Stimulated activated CD4-positive, alpha-beta T cell treated with anti-CD3 and anti-CD28 coated beads, Interleukin-1b, Interleukin-23, amount 100 ng/mL, for 4 hours (primary cell): ENCODE measurements around the gene TBCE.
"Not testable (repeated sequence)": the region's sequence is repeated elsewhere in the genome, so short reads cannot be mapped to it uniquely, and the experiment has no call there.

ENCODE experiments used
- DNase-seq, 2 donors: peaks; one replicate each; pipeline ENCODE4 v3.0.0-alpha.2; 2020; ENCODE audit warnings: low read depth in 2 of 2

Gene TBCE

DNA sequence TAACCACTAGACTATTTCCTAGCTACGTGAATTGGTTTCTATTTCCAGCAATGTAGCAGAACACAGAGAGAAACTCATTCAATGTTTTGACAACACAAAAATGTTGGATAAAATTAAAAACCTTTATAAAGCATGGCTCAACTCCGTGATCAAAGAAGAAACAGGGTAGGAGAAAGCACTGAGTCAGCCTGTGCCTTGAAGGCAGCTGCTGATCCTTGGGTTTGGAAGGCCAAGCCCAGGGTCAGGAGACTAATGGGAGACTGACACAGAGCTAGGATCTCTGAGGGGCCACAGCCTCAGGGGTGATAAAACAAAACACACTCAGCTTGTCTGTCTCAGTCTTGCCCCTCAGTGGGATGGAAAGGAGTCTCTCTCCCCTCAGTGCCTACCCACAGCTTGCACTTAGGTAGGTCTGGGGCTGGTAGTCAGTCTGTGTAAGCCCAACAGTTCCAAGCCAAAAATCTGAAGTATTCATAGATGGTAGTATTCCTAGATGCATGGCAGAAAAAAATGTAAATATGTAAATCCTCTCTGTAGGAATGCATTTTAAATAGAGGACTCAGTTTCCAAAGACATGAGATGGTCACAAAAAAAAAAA lies 83.8 kb downstream of the TBCE start:
- no peak for DNase-seq

- DNase-seq = no peak
Observed at GRCh38 chr1:235454021-235454420, 86.8 kb downstream of the TBCE start.

DNA sequence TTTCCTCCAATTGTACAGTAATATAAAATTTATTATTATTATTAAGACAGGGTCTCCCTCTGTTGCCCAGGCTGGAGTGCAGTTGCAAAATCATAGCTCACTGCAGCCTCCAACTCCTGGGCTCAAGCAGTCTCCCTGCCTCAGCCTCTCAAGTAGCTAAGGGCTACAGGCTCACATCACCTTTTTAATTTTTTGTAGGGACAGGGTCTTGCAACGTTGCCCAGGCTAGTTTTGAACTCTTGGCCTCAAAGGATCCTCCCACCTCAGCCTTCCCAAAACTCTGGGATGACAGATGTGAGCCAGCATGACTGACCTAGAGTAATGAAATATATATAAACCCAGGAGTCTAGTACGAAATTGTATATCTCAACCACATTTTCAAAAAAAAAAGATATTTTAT lies 87.9 kb downstream of the TBCE start:
- DNase-seq = no peak

DNA sequence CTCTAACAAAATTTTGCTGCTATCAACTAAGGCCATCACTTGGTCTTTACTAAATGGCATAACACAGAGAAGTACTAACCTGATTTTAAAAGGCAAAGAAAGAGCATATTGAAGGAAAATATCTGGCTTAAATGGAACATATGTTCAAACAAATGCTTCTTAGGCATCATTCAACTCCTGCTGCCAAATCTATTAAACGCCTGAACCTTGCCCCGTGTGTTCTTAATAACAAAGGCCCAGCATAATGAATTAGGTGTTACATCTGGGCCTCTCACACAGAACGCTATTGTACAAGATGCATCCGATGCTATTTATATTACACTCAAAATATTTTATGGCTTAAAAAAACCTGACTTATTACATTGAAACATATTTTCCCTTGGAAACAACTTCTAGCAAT lies 88.6 kb downstream of the TBCE start:
- no peak for DNase-seq

GRCh38 chr1:235457856-235458255 lies 90.6 kb downstream of the TBCE start:
- not testable (repeated sequence) for DNase-seq

GRCh38 chr1:235460770-235461169 lies 93.5 kb downstream of the TBCE start:
- no peak for DNase-seq

GRCh38 chr1:235461954-235462353 lies 94.7 kb downstream of the TBCE start:
- no peak for DNase-seq

DNA sequence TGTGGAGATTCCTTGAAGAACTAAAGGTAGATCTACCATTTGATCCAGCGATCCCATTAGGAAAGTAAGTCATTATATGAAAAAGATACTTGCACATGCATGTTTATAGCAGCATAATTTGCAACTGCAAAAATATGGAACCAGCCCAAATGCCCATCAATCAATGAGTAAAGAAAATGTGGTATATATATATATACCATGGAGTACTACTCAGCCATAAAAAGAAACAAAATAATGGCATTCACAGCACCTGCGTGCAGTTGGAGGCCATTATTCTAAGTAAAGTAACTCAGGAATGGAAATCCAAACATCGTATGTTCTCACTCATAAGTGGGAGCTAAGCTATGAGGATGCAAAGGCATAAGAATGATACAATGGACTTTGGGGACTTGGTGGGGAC lies 95.6 kb downstream of the TBCE start:
- not testable (repeated sequence) for DNase-seq

GRCh38 chr1:235465066-235465465 lies 97.8 kb downstream of the TBCE start:
- no peak for DNase-seq

DNA sequence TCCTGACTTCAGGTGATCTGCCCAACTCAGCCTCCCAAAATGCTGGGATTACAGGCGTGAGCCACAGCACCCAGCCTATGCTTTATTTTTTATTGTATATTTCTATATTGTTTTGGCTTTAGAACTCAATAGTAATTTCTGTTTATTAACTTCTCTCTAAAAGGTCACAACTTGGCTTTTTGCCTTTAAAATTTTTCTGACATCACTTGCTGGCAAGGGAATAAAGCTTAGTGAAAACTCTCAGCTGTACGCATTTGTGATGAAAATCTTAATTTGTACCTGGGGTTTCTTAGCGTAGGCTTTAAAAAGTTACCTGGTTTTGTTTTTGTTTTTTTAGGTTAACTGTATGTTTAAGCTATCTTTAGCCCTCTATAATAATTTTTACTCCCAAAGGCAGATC lies 100.8 kb downstream of the TBCE start:
- DNase-seq = no peak

- DNase-seq = no peak
Observed at GRCh38 chr1:235468970-235469369, 101.7 kb downstream of the TBCE start.

GRCh38 chr1:235469897-235470296 lies 102.7 kb downstream of the TBCE start:
- not testable (repeated sequence) for DNase-seq

- no peak for DNase-seq
Observed at GRCh38 chr1:235470741-235471439, 103.7 kb downstream of the TBCE start.

GRCh38 chr1:235473806-235474205 lies 106.6 kb downstream of the TBCE start:
- DNase-seq = no peak

- DNase-seq = no peak
Observed at GRCh38 chr1:235483090-235483489, 115.9 kb downstream of the TBCE start.

GRCh38 chr1:235485558-235485957 lies 118.3 kb downstream of the TBCE start:
- DNase-seq = no peak

DNA sequence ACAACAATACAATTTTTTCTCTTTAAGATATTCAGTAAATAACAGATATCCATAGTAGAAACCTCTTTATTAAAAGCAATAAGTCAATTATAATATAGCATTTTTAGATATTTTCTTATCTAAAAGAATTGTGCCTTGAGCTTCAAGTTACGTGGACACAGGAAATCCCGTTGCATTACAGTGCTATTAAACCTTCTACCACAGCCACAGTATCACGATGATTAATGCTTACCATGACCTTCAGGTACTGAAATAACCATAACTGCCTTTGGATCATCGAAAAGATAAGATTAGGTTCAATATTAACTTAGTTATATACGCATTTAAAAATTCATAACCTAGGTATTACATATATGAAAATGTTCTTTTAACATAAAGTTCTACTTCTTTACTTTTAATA lies 119.1 kb downstream of the TBCE start:
- DNase-seq = no peak

- no peak for DNase-seq
Observed at GRCh38 chr1:235491644-235492043, 124.4 kb downstream of the TBCE start.

DNA sequence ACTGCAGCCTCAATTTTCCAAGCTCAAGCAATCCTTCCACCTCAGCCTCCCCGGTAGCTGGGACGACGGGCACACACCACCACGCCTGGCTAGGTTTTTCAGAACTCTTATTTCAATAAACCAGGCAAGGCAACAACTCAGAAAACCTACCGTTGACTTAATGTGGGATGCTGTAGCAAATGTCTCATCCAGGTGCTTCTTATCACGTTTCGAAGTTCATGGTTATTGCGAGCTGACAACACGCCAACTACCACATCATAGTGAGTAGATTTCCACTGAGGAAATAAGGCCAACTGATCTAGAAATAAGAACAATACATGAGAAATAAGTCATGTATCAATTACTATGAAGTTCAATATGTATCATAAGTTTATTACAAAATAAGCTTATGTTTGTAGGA lies 127.3 kb downstream of the TBCE start:
- DNase-seq = no peak

GRCh38 chr1:235495030-235495429 lies 127.8 kb downstream of the TBCE start:
- no peak for DNase-seq

DNA sequence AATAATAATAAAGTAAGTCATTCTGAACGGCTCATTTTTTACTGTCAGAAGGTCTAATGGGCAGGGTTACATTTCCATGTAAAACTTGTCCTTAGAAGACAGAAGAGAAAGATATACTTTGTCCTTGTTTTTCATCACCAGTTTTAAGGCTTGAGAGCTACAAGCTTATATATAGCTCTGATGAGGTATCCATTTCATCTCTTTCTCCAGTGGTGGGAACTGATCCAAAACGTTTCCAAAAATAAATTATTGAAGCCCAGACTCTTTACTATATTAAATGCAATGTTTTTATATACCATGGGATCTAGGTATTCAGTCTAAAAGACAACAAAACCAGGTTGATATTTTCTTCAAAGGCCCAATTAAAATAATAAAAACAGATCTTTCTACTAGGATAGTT lies 128.3 kb downstream of the TBCE start:
- DNase-seq = no peak

- DNase-seq = no peak
Observed at GRCh38 chr1:235500971-235501540, 133.8 kb downstream of the TBCE start.
